ENCODE measurements around the gene FOXN3.

DNA sequence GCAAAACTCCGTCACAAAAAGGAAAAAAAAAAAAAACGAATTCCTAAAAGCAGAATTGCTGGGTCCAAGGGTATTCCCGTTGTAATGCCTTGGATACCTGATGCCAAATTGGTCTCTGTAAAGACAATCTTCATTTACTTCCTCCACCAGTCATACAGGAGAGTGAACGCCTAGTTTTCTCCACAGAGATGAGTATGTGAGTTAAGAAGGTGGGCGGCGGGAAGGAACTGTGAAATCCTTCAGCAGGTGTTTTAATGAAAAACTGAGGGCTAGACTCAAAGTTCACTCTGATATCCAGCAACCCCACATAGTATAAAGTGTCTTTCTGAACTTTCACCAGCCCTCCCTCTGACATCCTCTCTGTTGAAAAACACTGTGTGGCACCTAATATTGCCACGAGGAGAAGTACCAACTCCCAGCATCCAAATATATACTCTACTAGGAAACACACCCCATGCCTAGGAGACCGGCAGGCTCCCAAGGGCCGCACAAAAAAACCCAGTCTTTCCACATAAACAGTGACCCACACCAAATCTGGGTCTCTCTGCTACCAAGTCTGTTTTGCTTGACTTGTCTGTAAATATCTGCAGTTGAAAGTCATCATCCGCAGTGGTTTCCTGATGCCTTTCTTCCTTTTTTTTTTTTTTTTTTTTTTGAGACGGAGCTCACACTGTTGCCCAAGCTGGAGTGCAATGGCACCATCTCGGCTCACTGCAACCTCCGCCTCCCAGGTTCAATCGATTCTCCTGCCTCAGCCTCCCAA, 30.3 kb upstream of the FOXN3 start:
- no peak for TF ChIP-seq POLR2A (IDR thresholded peaks at IDR 0.05; ENCODE audit: low read length)
- TF ChIP-seq GATA1 (IDR thresholded peaks at IDR 0.05; ENCODE audit: low read depth, low read length) = no peak

All from erythroblast (primary cell).